Measurements from ENCODE around the gene NEU4.
"Not testable (repeated sequence)": the region's sequence is repeated elsewhere in the genome, so short reads cannot be mapped to it uniquely, and the experiment has no call there.

NEU4 gene, protein sequence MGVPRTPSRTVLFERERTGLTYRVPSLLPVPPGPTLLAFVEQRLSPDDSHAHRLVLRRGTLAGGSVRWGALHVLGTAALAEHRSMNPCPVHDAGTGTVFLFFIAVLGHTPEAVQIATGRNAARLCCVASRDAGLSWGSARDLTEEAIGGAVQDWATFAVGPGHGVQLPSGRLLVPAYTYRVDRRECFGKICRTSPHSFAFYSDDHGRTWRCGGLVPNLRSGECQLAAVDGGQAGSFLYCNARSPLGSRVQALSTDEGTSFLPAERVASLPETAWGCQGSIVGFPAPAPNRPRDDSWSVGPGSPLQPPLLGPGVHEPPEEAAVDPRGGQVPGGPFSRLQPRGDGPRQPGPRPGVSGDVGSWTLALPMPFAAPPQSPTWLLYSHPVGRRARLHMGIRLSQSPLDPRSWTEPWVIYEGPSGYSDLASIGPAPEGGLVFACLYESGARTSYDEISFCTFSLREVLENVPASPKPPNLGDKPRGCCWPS

DNA sequence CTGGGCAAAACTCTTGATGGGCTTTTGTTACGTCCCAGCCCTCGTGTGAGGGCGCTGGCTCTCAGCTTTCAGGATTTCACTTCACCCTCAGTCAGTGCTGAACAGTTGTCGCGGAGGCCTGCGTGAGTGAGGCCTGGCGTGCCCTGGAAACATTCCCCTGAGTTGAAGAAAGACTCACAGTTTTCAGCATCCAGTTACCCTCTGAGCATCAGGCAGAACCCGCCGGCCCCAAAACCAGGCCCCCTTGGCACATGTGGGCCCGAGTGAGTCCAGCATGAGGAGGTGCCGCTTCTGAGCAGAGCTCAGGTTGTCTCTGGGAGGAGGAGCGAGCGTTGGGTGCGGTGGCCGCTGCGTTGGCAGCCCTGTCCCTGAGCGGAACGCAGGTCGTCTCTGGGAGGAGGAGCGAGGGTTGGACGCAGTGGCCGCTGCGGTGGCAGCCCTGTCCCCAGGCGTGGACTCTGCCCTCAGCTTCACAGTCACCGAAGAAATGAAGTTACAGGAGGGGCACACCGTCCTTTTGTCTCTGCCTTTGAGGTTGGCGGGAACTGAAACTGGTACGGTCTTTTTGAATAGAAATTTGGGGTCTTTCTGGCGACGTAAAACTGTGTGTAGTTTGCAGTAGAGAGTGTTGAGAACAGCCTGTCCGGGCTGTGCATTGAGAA lies at the start of gene NEU4:
TSS of gene NEU4 (plus strand) at position 473 of the 662 bp plus-strand sequence. CDS start 5,292 bp downstream, outside the sequence.
- DNase-seq = no peak

DNA sequence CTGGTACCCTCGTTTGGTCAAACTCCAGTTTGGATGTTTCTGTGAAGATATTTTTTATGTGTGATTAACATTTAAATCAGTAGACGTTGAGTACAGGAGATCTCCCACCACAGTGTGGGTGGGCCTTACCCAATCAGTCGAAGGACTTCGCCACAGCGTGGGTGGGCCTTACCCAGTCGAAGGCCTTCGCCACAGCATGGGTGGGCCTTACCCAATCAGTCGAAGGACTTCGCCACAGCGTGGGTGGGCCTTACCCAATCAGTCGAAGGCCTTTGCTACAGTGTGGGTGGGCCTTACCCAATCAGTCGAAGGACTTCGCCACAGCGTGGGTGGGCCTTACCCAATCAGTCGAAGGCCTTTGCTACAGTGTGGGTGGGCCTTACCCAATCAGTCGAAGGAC lies 49.1 kb upstream of the NEU4 start:
- DNase-seq = not testable (repeated sequence)

DNA sequence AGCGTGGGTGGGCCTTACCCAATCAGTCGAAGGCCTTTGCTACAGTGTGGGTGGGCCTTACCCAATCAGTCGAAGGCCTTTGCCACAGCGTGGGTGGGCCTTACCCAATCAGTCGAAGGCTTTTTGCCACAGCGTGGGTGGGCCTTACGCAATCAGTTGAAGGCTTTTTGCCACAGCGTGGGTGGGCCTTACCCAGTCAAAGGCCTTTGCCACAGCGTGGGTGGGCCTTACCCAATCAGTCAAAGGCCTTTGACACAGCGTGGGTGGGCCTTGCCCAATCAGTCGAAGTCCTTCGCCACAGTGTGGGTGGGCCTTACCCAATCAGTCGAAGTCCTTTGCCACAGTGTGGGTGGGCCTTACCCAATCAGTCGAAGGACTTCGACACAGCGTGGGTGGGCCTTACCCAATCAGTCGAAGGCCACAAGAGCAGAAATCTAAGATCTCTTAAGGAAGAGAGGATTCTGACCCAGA lies 48.7 kb upstream of the NEU4 start:
- no peak for DNase-seq

DNA sequence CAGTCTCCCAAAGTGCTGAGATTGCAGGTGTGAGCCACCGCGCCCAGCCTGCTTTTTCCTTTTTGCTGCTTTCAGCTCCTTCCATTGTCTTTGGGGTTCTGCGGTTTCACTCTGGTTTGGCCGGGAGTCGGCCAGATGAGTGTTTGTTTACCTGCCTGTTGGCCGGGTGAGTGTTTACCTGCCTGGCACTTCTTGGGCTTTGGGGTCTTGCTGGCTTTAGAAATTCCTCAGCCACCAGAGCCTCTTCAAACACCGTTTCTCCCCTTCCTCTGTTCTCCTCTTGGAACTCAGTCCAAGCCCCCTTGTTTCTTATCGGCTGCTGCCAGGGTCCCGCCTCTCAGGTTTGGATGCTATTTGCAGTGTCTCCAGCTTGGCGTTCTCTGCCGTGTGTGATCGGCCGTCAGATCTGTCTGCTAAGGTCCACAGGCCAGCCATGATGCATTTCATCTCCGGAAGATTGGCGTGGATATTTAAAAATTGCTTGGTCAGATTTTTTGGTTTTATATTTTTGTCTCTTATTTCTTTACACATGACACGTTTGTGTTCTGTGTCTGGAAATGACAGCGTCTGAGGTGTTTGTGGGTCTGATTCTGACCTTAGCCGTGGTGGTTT lies 46.6 kb upstream of the NEU4 start:
- peak; percentile 78 for DNase-seq

DNA sequence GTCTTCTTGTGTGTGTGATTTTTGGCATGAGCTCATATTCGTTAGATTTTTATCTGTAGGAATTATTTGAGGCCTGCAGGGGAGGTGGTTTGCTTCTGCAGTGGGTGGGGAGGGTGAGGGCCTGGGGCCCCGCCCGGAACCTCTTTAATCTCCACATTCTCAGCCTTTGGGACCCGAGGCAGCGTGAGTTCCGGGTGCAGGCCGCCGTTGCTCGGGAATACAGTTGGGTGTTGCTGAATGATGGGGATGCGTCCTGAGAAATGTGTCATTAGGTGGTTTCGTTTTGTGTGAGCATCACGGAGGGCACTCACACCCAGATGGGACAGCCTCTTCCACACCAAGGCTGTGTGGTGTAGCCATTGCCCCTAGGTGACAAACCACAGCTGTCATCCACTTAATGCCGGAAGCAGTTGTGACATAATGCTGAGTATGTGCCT lies 46.0 kb upstream of the NEU4 start:
- peak; percentile 70 for DNase-seq

DNA sequence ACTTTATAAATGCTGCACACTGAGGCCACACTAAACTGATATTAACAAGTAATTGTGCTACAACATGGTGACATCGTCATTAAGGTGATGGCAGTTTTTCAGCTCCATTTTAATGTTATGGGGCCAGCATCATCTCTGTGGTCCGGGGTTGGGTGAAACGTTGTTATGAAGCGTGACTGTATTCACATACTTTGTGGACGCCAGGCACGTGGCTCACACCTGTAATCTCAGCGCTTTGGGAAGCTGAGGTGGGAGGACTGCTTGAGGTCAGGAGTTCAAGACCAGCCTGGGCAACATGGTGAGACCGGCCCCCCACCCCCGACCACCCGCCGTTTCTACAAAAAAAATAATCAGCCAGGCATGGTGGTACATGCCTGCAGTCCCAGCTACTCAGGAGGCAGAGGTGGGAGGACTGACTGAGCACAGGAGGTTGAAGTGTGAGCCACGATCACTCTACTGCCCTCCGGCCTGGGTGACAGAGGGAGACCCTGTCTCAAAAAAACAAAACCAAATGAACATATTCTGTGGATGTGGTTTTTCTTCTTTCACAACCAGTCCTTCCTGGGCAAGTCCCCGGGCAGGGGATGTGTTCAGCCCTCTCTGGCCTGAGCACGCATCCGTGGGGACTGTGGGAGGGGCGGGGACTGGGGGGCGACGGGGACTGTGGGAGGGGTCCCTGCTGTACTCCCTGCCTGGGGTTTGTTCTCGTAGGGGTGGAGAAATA lies 45.3 kb upstream of the NEU4 start:
- DNase-seq = no peak

DNA sequence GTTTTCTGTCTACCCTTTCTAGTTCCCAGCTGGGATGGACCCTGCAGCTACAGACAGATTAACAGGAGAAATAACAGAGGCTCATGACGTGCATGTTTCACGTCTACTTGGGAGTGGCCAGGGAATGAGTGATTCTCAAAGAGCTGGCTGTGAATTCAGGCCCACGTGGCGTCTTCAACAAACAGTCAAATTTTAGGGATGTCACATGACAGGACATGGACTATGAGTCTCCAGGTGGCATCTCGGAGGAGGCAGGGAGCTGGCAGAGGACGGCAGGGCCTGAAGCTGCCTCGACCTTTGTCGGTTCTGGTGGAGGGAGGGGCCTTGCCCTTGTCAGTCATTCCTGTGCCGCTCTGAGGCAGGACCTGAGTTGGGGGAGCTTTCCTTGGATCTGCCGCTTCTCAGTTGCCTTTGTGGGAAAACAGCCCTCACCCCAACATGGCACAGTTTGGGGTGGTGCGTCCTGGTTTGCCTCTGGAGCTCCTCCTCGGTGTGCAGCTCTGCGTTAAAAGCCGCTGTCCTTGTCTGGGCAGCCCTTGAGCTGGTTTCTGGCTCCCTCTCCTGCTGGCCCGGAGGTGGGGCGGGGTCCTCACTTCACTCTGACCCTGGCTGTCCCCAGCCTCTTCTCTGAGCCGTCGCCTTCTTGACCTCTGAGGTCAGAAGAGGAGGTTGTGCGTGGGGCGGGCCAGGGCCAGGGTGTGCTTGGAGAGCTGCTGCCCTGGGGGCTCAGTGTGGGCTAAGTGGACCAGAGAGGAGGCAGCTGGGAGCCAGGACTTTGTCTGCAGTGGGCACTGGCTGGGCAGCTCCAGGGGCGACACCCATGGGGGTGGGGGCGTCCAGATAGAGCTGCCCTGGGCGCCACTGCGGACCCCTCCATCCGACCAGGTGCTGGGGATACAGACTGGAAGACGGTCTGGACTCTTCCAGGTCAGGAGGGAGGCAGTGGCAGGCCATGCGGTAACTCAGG lies 44.4 kb upstream of the NEU4 start:
- DNase-seq = no peak

DNA sequence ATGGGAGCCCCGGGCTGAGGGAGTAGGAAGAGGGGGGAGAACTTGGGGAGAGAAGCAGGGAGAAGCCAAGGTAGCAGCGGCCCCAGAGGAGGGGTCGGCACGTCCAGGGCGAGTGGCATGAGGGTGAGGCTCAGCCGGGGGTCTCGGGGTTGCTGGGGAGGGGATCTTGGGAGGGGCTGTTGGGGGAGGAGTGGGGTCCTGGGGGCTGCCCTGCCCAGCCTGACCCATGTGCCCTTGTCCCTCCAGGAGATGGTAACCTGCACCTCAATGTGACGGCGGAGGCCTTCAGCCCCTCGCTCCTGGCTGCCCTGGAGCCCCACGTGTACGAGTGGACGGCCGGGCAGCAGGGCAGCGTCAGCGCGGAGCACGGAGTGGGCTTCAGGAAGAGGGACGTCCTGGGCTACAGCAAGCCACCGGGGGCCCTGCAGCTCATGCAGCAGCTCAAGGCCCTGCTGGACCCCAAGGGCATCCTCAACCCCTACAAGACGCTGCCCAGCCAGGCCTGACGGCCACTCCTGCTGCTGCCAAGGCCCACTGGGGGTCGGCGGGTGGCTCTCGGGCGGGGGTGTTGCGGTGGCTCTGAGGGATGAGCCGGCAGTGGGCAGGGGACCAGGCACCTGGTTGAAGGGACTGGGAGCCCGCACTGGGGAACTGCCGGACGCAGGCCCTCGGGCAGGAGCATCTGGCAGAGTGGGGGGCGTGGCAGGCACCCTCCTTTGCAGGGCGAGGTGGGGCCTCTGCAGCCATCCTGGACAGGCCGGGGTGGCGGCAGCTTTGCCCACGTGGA lies 41.3 kb upstream of the NEU4 start:
- DNase-seq = no peak

DNA sequence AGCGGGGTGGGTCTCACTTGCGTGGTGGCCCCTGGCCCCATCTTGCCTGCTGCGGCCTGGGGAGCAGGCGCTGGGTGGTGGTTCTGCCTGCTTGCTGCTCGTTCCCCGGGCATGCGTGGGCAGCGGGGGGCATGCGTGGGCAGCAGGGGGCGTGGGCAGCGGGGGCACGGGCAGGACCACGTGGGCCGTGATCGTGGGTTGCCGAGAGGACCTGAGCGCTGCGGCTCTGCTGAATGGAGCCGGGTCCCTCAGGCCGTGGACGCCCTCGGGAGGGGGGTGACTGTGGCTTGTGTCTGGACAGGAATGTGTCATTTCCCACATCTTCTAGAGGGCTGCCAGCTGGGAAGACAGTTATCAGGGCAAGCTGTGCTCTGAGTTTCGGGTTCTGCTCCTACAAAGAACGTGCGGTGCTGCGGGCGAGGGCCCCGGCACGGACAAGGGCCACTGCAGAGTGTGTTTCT lies 40.7 kb upstream of the NEU4 start:
- DNase-seq = no peak

DNA sequence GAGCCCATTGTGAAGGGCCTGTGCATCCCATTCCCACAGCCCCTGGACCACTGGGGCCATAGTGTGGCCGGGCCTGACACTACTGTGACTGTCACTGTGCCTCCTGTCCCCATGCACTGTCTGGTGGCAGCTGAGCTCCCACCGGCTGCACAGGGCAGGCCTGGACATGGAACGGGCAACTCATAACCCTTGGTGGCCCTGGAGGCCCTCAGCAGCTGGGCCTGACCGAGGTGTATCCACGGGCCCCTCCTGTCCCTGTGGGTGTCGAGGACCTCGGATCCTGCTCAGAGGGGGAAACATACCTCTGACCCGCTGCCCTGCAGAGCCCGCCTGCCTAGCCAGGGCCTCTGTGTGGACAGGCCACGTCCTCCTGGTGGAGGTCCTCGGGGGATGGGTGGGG lies 40.1 kb upstream of the NEU4 start:
- no peak for DNase-seq

DNA sequence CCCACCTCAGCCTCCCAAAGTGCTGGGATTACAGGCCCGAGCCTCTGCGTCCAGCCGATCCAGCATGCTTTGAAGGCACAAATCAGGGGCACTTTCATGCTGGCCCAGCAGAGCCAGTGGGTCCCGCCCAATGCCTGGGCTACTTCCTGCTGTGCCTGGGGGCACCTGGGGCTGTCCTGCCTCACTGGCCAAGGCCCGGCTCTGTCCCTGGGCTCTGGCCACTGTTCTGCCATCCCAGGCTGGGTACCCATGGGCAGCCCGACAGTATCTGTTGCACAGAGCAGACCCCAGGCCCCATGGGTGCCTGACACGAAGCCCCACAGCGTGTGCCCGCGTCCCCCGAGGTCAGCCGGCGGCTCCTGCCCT lies 39.2 kb upstream of the NEU4 start:
- no peak for DNase-seq

DNA sequence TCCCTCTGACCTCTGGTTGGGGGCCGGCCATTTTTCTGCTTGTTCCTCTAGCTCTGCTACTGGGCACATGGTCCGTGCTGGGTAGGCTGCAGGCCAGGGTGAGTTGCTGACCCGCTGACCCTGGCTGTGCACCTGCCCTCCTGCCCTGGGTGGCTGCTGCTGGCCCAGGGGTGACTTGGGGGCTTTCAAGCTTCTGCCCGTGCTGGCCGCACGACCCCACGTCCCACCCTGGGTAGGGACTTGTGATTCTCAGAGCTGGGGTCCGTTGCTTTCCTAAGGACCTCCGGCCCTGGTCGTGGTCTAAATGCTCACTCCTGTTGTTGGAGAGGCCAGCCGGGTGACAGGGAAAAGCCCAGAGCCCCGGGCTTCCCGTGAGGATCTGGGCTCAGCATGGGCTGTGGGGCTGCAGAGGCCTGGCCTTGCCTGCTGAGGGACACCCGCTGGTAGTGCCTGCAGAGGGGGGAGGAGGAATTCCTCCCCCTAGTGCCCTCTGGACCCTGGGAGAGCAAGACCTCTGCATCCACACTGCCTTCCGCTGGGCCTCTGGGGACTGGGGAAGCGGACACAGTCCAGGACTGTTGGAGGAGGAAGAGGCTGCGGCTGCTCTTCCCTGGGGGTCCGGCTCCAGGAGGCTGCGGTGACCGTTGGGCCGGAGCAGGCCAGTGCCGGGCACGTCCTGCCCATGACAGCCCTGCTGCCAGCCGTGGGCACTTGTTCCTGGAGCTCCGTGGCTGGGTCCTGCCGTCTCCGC lies 38.6 kb upstream of the NEU4 start:
- DNase-seq = no peak

DNA sequence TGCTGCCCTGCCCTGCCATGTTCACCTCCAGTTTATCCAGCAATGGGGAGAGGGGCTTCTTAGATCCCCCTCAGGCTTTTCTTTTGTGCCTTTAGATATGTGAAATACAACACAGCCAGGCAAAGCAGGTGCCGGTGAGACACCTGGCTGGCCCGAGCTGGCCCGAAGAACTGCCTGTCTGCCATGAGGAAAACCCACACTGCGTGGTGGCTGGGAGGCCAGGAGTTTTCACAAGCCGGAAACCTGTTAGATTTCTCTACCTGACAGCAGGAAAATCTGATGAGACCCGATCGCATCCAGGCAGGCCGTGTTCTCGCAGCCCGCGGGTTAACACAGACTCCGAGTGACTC lies 38.1 kb upstream of the NEU4 start:
- no peak for DNase-seq

DNA sequence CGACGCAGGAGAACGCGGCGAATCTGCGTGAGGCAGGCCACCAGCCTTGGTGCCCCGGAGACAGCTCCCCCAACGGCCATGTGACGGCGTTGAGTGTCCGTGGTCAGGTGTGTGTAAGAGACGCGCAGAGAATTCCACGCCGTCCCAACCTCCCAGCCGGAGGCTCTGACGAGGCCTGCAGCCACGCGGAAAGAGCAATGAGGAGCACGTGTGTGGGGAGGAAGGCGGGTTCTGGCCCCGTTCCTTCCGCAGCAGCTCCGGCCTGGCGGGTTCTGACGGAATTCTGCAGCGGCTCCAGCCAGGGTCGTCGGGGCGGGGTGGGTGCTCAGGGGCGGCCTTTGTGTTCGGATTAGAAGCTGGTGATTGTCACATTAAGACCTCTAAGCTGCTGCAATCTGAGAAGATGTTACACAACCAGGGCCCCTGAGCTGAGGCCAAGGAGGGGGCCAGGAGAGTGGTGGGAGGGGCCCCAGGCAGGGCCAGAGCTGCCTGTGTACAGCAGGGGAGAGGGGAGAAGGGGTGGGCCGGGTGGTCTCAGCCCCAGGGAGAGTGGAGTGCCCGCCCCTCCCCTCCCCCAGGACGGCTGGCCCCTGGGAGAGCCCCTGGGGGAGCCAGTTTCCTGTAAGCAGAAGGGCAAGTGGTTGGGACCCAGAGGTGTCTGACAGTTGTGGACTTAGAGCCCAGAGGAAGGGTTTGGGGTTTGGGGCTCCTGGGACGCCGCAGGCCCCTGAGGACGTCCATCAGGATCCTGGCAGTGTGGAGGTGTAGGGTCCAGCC lies 37.5 kb upstream of the NEU4 start:
- no peak for DNase-seq

DNA sequence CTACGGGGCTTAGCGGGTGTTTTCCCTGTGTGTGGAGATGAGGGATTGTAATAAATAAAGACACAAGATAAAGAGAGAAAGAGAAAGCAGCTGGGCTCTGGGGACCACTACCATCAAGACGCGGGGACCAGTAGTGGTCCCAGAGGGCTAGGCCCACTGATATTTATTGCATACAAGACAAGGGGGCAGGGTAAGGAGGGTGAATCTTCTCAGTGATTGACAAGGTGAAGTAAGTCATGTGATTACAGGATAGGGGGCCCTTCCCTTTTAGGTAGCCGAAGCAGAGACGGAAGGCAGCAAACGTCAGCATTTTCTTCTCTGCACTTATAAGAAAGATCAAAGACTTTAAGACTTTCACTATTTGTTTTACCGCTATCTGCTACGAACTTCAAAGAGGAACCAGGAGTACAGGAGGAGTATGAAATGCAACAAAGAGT lies 36.9 kb upstream of the NEU4 start:
- no peak for DNase-seq

DNA sequence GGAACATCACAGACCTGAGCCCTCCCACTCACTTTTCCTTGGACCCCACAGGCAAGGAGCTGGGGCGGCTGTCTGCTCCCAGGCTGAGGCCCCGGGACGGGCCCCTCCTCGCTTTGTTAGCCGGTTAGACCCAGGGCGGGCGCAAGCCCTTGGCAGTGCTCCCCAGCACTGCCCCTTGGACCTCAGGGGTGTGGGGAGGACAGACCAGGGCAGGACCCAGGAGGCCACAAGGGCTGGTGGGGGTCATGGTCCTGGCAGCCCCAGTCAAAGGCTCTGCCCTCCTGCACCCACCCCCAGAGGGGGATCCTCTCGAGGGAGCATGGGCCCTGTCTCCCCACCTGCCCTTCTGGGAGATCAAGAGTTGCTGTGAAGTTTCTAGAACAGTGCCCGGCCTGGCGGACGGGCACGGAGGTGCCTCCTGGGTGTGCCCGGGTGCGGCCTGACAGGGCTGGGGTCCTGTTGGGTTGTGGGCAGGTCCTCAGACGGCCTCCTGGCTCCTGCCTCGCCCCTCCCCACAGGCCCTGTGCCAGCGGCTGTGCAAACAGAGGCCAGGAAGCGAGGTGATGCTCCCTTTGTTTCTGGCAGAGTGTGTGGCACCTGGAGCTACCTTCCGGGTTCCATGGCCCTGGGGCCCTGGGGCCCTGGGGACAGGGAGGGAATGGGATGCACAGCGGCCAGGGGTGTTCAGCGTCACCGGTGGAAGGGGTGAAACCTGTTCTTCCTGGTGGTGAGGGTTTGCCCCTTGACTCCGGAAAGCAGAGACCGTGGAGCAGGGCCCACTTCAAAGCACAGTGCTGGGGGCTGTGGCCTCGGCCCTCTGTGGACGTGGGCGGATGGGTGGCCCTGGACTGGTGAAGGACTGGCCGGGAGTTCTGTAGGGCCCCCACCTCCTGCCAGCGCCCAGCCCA lies 35.2 kb upstream of the NEU4 start:
- peak; percentile 81 for DNase-seq

DNA sequence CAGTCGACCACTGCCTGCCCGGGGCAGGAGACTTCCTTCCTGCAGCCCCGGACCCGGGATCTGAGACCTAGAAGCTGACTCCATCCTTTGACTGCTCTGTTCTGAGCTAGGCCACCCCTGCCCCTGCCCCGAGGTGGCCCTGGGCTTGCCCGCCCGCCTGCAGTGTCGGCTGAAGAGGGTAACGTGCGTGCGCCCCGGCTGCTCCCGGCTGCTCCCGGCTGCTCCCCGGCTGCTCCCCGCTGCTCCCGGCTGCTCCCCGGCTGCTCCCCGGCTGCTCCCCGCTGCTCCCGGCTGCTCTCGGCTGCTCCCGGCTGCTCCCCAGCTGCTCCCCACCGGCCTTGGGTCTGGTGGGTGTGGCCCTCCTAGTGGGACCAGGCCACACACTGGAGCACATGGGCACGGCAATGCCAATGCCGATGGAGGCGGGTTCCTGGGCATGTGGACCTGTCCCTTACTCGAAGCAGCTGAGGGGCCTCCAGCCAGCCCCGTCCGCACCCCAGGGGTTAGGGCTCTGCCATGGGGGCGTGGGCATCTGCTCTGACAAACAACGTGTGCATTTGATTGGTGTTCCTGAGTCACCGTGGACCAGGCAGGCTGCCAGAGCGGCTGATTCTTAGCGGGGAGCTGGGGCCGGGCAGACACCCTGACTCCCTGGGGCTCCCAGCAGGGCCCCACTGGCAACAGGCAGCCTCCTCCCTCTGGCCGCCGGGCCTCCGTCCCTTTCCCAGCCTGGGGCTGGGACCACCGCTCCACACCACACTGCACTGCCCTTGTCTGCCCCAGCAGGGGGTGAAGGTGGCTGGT lies 34.4 kb upstream of the NEU4 start:
- peak; percentile 33 for DNase-seq

All from DMS153 (cell line).